HL-60 (cell line): ENCODE data around the gene PUM2.
"Not testable (repeated sequence)": the region's sequence is repeated elsewhere in the genome, so short reads cannot be mapped to it uniquely, and the experiment has no call there.

Source experiments
- DNase-seq, 2 experiments: peaks; one replicate each; pipeline ENCODE4 v3.0.0-alpha.2; 2010 to 2020; ENCODE audit warnings: low read depth in 1 of 2, low spot score in 1 of 2
- H3K27ac ChIP-seq: fragments of 250-450 bp; sonication (Bioruptor Pico); replicated peaks from 2 replicates; pipeline ENCODE4 v1.5.1; 2020; ENCODE audit warnings: mild to moderate bottlenecking, moderate library complexity
- H3K27me3 ChIP-seq: fragments of 250-450 bp; sonication (Bioruptor Pico); 2 replicates; pipeline ENCODE4 v1.5.1; 2021; ENCODE audit warnings: mild to moderate bottlenecking, moderate library complexity; ENCODE audit not compliant: insufficient read depth, poor library complexity, severe bottlenecking
- H3K4me3 ChIP-seq: replicated peaks from 2 replicates; pipeline ENCODE4 v1.5.1; 2011; ENCODE audit warnings: mild to moderate bottlenecking, control low read depth, low read length; ENCODE audit not compliant: insufficient read depth
- CTCF ChIP-seq: IDR thresholded peaks from one replicate; pipeline ENCODE4 v1.5.1; 2011; ENCODE audit warnings: low read length, control low read depth, inconsistent platforms; ENCODE audit not compliant: insufficient read depth
- GABPA ChIP-seq: IDR thresholded peaks from 2 replicates; pipeline ENCODE4 v1.6.1; 2012; ENCODE audit warnings: low read depth
- POLR2AphosphoS5 ChIP-seq: IDR thresholded peaks from 2 replicates; pipeline ENCODE4 v1.6.1; 2012; ENCODE audit warnings: low read depth
- REST ChIP-seq: IDR thresholded peaks from 2 replicates; pipeline ENCODE4 v1.6.1; 2012; ENCODE audit warnings: low read depth; ENCODE audit not compliant: insufficient replicate concordance
- SPI1 ChIP-seq: IDR thresholded peaks from 2 replicates; pipeline ENCODE4 v1.6.1; 2012; ENCODE audit warnings: low read depth, mild to moderate bottlenecking, borderline replicate concordance

Gene PUM2

DNA sequence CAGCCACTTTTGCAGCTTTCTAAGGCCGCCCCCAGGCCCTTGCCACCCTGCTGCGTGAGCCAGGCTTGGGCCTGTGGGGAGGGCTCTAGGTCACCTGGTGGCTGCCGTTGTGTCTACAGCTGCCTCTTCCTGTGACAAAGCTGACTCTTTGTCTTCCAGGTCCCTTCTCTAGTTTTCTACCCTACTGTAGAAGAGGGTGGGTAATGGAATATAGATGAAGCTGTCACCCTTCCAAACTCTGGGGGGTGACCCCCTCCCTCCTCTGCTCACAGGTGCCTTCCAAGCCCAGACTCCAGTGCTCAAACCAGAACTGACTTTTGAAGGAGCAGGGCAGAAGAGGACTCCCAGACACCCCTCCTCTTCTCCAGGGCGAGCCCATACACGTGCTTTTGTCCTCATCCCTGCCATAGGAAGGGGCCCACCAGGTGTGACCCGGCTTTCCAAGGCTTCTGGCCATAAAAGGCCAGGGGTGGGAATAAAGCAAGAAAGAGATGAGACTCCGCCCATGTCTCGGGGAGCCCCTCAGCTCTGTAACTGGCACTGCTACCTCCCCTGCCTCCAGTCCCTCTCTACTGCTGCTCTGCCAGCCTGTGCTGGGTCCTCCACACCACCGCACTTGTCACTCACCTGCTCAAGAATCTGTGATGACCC is 107.8 kb downstream of the PUM2 start:
- H3K27me3 ChIP-seq: no peaks in the 10 kb centered on the region
- H3K4me3 ChIP-seq: no peak overlapping the region
- no peak overlapping the region for H3K27ac ChIP-seq
- no peak for DNase-seq
- no peak for TF ChIP-seq POLR2AphosphoS5
- TF ChIP-seq REST: no peak
- TF ChIP-seq SPI1: no peak
- no peak for TF ChIP-seq CTCF
- TF ChIP-seq GABPA: no peak

DNA sequence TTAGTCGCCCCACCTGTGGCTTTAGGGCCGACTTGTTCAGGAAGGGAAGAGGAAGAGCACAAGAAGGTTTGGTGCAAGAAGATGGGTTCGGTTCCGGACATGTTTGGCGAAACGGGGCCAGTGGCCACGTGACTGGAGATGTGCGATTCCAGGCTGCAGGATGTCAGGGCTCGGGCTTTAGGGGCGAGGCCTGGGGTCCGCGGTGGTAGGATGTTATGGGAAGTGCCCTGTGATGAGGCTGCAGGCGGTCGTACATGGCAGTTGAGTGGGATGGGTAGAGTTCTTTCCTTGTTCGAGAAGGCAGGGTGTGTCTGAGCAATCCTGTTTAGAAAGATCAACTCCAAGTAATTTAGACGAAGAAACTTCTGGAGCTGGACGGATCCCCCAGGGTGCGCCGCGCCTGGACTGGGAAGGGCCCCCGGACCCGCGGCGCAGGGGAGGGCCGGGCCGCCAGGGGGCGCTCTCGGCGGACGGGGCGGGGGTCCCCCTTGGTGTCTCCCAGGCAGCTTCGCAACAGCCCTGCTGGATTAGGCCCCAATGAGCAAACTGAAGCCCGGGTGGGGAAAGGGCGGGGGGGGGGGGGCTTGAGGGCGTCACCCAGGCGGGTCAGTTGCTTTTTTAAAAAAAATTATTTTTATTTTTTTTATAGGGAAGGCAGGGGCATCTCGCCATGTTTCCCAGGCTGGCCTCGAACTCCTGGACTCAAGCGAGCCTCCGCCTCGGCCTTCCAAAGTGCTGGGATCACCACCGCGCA is 108.5 kb downstream of the PUM2 start:
- Histone ChIP-seq H3K27me3 (peaks cover 2% of the 10 kb centered on the region), H3K4me3 (no peak overlapping the region), H3K27ac (no peak overlapping the region)
- TF ChIP-seq SPI1 (no peak), REST (no peak), POLR2AphosphoS5 (no peak)
- DNase-seq: no peak

- DNase-seq, H3K27ac ChIP-seq, H3K27me3 ChIP-seq, H3K4me3 ChIP-seq: not testable (repeated sequence)
Measured at GRCh38 chr2:20240291-20240690, 110.4 kb downstream of the PUM2 start.

DNA sequence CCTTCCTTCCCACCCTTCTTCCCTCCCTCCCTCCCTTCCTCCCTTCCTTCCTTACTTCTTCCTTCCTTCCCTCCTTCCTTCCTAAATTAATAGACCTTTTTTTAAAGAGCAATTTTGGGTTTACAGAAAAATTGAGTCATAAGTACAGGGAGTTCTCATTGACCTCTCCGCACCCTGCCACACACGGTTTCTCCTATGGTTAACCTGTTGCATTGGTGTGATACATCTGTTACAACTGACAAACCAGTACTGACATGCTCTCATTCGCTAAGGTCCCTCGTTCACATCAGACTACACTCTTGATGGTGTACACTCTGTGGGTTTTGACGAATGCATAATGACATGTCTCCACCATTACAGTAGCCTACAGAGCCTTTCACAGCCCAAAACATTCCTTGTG is 114.1 kb downstream of the PUM2 start:
- no peak for DNase-seq

More for the DNA sequence above, 114.1 kb downstream of the PUM2 start:
- Histone ChIP-seq H3K27me3 (peaks cover 4% of the 10 kb centered on the region), H3K27ac (no peak overlapping the region), H3K4me3 (no peak overlapping the region)
- TF ChIP-seq REST (no peak), GABPA (no peak)
